GF-D8 (cell line): ENCODE data around the gene CD300C.
"Not testable (repeated sequence)": the region's sequence is repeated elsewhere in the genome, so short reads cannot be mapped to it uniquely, and the experiment has no call there.

Experiments
- DNase-seq: peaks from one replicate; lab custom pipeline; 2025; lab: John Stamatoyannopoulos, UW

CD300C gene

DNA sequence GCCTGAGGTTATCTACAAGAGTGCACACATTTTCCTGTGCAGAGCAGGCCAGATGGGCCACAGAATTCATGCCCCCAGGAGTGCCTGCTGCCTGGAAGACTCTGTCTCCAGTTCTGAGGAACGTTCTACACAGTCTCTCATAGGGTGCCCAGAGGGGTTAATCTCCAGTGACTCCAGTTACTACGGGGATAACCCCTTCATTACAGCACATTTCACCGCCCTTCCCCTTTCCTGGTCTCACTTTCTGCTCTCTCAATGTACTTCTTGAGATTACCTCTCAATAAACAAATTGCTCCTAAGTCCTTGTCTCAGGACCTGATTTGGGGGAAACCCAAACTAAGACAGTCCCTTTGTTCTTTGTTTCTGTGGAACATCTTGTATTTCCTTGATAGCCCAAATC, 15.7 kb upstream of the CD300C start:
- no peak for DNase-seq

DNA sequence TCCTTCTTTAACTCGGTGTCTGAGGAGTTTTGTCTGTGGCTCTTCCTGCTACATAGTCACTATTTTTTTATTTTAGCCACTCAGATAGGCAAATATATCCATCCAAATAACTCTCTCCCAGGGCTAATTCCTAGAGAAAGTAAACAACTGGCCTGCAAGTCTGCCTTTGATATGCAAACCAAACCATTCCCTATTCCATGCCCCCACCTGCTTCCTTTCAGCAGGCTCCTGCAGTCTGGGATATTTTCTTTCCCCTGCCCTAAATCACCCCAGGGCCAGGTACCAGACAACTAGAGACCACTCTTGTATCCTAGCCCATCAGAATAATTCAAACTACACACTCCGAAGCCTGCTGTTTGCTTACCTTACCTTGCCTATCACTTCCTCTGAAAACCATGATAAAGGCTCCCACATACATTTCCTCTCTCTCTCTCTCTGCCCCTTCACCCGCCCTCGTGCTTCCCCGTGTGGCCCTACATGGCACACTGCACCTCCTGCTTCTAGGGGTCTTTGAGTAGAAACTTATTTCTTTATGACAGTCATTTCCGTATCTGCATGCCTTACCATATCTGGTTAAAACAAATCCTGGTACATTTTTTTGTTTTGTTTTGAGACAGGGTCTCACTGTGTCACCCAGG, 13.1 kb upstream of the CD300C start:
- no peak for DNase-seq

DNA sequence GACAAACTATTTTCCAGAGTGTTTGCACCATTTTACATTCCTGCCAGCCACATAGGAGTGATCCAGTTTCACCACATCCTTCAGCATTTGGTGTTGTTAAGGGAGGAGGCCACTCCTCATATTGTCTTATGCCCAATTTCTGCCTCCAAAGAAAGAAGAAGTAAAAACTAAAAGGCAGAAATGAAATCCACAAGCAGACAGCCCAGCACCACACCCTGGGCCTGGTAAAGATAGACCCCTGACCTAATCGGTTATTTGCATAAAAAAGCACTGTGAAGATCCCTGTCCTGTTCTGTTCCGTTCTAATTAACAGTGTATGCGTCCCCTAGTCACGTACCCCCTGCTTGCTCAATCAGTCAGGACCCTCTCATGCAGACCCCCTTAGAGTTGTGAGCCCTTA, 12.5 kb upstream of the CD300C start:
- DNase-seq, result not testable (repeated sequence)

DNA sequence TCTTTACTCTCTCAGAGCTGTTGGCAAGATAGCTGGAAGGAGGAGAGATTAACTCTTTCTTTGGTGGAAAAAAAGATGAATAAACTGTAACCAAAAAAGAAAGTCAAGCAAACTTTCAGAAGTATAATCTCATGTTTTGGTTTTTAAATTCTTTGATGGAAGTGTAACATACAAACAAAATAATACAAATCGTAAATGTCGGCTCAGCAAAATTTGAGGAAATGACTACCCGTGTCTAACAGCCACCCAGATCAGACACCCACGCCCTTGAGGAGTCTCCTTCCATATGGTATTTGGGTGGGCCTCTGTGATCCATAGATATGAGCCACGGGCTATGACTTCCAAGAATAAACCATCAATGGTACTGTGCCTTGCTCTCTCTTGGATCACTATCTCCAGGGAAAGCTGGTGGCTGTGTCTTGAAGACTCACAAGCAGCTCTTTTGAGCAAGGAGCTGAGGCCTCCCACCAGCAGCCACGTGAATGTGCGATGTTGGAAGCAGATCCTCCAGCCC, 9.6 kb upstream of the CD300C start:
- no peak for DNase-seq

DNA sequence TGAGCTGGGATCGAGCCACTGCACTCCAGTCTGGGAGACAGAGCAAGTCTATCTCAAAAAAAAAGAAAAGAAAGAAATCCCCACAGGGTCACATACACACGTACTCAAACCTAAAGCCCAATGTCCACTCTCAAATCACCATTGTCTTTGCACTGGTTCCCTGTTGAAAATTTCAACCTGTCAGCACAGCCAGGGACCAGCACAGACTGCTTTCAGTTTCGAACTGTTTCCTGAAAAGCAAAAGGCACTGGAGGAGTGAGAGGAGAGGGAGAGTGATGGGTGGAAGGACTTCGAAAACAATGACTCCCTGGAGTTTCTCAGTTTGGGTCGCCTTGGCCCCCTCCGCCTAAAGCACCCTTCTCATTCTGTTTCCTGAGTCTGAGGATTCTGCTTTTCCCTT, 9.0 kb upstream of the CD300C start:
- no peak for DNase-seq

DNA sequence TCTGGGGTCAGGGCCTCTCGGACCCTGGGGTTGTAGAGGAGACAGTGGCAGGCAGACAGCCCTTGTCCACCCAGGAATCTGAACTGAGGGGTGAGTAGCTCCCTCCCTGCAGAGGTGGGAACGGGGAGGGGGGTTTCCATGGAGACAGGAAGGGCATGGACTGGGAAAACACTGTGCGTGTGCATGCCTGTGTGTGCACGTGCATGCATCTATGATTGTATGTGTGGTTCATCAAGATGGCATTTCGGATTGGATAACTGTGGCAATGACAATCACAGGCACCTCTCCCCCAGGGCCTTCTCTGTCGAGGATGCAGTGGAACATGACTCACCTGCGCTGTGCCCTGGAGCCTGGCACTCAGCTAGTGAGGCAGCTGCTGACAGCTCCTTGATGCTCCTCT, 6.1 kb upstream of the CD300C start:
- DNase-seq, result no peak

DNA sequence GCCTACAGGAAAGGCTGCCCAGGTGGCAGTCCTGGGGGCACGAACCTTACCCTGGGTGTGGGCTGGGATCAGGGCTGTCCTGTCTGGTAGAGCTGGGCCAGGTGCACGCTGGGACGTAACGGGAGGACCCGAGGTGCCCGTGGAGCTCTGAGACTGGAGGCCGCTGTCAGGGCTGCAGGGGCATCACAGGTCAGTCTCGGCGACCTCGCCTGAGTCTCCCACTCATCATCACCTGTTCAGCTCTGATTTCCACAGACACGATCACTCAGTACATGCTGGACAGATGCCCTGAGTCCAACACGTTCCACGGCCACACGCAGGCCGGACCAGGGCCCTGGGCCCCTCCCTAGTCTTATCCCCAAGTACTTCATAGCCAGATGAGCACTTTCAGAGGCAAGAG, 4.7 kb upstream of the CD300C start:
- DNase-seq, result no peak

DNA sequence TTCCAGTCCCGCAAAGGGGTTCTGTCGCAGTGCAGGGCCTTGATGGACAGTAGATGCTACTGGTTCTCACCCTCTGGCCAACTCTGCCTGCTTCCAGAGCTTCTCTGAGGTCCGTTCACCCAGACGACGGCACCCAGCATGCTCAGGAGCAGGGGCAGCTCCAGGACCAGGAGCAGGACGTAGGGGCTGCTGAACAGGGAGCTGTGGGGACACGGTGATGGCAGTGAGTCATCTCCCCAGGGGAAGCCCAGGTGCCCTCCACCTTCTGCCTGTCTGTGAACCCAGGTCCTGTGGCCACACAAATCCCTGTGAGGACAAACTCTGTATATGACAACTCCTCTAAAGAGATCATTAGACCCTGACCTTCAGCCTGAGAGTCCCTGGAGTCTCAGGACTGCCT, 3.4 kb upstream of the CD300C start:
- DNase-seq, result no peak

DNA sequence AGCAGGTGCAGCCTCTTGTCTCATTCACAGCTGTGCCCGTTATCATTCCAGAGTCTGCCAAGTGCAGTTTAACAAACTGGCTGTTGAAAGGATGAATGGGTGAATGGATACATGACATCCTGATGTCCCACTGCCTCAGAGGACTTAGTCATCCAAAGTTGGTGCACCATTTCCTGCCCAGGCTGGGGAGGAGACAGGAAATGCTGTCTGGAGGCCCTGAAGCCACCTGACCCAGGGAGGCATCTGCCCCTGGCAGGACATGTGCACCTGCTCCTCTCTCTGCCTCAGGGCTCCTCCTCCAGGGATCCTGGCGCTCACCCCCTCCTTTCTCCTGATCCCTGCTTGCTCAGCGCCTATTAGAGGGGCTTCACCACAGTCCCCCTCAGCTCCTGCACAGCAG, 1.8 kb upstream of the CD300C start:
- no peak for DNase-seq

DNA sequence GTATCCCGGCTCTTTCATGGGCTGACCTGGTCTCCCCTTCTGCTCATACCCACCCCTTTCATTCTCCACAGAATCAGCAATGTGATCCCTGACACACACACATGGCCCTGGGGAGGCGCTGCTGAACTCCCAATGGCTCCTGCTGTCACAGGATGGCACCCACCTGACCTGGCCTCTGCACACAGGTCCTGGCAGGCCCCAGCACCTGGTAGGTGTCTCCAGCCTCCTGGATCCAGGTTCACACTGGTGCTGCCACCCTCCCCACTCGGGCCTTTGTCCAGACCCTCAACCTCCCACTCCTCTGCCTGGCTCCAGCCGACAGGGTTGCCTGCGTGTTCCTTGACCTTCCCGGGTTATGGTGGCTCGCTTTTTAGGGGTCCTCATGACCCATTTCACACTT, 1.3 kb upstream of the CD300C start:
- DNase-seq, result no peak

DNA sequence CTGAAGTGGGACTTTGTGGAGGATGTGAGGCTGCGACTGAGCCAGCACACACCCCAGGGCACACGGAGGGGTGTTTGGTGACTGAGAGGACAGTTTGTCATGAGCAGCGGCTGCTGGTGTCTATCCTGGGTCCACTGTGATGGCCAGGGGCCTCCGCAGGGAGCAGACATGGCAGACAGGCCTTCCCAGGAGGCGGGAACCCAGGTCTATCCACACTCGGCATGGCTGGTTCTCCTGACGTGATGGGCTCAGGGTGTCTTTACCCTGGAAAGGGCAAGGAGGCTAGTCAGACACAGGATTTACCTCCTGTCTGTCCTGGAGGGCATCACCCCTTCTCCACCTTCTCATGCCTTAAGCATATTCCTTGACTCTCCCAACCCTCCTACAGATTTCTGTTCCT, 671 bp upstream of the CD300C start:
- no peak for DNase-seq

DNA sequence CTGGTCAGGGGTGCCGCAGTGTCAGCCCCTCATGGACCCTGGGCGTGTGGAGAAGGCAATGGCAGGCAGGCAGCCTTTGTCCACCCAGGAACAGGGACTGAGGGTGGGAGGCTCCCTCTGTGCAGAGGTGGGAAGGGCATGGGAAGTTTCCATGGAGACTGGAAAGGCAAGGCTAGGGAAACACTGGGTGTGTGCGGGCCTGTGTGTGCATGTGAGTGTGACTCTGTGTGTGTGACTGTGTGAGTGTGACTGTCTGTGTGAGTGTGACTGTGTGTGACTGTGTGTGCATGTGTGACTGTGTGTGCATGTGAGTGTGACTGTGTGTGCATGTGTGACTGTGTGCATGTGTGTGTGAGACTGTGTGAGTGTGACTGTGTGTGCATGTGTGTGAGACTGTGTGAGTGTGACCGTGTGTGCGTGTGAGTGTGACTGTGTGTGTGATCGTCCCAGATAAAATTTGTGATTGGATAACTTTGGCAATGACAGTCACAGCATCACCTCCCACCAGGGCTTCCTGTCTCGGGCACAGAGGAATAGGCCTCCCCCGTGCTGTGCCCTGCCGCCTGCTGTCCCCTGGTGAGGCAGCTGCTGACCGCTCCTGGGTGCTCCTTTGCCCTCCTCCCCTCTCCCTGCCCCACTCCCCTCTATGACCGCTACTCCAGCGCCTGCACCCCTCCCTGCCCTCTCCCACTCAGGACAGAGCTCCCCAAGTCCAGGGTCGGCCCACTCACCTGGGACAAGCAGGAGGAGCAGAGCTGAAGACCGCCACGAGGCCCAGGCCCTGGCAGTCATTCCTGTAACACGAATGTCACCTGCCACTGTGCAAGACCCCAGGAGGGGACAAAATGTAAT, 698 bp downstream of the CD300C start:
- no peak for DNase-seq

DNA sequence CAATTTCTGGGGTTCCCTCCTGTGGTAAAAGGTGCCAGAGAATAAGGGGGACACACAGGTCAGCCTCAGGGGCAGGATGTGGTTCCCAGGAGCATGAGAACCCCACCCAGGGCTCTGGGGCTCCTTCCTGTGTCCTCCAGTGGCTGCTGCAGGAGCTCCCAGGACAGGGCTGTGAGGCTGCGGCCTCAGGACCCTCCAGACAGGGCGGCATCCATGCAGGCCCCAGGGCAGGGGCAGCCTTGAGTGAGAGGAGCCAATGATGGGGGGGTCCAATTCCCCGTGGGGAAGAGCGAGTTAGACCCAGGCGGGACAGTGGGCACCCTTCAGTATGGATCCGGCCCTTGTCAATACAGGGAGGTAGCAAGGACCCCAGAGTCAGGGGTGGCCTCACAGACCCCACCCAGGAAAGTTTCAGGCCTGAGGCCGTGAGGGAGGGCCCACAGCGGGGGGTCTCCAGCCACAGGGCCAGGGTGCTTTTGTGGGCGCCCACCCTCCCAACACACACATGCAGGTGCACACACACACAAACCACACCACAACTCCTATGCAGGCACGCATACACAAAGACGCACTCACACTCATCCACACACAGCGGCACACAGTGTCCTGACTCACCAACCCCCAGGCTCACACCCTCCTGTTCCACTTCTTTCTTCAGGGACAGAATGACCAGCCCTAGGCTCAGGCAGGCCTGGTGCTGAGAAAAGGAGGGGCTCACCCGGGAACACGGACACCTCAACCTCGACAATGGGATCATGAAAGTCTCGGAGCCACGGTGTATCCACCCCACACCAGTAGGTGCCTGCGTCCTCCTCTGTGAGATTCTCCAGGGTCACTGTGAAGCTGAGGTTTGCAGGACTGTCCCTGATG, 1.8 kb downstream of the CD300C start:
- no peak for DNase-seq

DNA sequence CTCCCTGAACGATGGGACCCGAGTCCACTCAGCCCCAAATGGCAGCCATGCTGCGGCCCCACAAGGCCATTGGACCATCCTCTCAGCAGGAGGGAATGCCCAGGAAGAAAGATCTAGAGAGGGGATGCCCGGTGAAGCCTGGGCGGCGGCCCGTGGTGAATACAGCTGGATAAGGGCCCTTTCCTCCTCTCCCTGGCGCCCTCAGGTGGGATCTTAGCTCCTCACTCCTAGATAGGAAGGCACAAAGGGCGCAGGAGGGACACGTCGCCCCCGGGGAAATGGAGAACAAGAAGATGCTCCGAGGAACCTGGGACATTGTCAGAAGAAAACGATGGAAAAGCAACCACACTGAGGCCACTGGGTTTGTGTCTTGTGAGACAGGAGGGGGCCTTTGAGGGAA, 2.5 kb downstream of the CD300C start:
- no peak for DNase-seq

DNA sequence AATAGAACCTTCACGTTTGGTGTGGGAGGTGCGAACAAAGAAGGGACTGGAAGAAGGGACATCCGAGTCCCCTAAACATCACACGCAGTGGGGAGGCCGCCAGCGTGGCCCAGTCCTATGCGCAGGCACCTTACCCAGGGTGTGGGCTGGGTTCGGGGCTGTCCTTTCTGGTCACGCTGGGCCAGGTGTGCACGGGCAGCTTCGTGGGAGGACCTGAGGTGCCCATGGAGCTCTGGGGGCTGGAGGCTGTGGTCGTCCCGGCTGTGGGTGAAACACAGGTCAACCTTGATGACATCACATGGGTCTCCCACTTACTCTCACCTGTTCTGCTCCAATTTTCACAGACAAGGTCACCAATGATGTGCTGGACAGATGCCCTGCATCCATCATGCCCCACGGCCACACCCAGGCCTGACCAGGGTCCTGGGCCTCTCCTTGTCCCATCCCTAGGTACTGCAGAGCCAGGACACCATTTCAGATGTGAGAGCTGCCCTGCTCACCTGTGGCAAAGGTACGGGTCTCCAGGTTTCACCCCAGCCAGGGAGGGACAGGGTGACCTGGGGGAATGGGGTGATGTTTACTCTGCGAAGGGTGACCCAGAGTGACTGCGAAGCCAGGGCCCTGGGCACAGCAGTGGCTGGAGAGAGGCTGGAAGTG, 3.1 kb downstream of the CD300C start:
- DNase-seq, result no peak

DNA sequence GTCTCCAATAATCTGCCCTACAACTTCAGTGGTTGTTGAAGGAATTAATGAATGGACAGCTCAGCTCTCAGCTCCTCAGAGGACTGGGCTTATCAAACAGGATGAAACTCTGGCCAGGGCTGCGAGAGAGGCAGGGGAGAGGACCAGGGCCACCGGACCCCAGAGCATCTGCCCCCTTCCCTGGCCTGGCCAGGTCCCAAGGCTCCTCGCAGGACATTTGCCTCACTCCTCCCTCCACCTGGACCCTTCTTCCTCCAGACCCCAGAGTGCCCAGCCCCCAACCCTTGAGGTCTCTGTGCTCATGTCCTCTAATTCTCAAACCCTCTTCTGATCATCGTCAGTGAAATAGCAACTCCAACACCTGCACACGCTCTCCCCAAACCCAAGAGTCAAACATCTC, 3.7 kb downstream of the CD300C start:
- no peak for DNase-seq

DNA sequence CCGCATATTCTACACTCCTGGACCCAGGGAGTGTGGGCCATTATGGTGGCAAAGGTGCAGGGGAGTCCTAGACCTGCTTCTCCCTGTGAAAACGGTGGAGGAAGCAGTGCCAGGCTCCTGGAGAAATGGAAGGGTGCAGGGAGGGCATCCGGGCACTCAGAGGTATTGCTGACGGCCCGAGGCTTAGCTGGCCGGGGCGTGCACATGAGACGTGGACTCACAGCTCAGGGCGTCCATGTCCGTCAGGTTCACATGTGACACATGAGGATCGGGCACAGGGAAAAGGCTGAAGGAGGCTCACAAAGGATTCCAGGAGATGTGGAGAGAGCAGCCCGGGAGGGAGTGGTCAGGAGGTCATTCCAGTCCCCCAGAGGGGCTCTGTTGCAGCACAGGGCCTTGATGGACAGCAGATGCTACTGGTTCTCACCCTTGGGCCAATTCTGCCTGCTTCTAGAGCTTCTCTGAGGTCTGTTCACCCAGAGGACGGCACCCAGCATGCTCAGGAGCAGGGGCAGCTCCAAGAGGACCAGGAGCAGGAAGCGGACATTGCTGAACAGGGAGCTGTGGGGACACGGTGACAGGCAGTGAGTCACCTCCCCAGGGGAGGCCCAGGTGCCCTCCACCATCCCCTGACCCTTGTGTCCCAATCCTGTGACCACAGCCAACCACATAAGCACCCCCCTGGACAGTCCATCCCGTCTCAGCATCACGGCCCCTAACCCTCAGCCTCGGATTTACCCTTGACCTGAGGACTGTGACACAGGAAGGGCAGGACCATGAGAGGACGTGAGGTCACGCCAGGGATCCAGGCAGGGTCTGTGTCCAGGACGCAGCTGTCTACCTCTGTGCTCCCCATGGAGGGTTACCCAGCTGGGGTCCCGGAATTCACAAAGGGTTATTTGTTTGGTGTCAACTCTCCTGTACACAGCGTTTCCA, 4.5 kb downstream of the CD300C start:
- no peak for DNase-seq

DNA sequence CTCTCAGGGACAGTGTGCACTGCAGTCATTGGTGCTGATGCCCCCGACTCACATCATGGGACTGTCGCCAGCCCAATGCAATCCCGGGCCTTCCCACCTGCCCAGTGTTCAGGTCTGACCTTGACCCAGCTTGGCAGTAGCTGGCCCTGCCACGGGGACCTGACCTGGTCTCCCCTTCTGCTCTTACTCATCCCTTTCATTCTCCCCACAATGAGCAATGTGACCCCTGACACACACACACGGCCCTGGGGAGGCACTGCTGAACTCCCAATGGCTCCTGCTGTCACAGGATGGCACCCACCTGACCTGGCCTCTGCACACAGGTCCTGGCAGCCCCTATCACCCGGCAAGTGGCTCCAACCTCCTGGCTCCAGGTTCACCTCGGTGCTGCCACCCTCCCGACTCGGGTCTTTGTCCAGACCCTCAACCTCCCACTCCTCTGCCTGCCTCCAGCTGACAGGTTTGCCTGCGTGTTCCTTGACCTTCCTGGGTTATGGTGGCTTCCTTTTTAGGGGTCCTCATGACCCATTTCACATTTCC, 6.6 kb downstream of the CD300C start:
- no peak for DNase-seq

DNA sequence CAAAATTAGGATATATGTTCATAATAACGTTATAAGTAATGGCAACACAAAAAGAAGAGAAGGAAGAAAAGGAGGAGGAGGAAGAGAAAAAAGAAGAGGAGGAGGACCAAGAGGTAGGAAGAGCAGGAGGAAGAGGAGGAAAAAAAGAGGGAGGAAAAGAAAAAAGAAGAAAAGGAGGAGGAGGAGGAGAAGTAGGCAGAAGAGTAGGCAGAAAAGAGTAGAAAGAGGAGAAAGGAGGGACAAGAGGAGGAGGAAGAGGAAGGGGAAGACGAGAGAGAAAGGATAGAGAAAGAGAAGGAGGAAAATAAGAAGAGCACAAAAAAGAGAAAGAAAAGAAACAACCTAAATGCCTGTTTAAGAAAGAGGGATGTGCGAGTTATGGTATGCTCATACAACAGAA, 9.0 kb downstream of the CD300C start:
- DNase-seq, result no peak

DNA sequence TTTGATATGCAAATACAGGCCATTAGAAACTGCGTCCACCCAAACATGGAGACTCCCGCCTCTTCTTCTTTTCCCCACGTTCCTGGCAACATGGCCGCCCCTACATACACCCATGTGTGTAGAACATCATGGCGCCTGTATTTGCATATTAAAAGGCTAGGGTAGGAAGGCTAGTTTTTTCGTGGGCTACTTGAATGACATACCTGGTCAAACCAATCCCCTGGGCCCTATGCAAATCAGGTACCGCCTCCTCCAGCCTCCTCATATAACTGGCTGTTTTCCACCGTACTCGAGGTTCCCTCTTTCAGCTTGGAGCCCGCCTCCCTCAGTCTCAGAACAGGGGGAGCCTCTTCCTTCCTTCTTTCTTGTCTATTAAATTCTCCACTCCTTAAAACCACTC, 13.8 kb downstream of the CD300C start:
- peak; percentile 99 for DNase-seq
